WI38 (cell line): ENCODE results near the gene BBIP1.

ENCODE experiments used
- H3K4me3 ChIP-seq: 2 replicates; pipeline ENCODE4 v1.5.1; 2011; ENCODE audit warnings: low read depth, mild to moderate bottlenecking, control low read depth, low read length
- CTCF ChIP-seq: IDR thresholded peaks from 2 replicates; pipeline ENCODE4 v1.5.1; 2012; ENCODE audit warnings: low read depth, mild to moderate bottlenecking, control low read depth, low read length

Gene BBIP1

GRCh38 chr10:110881247-110881646 lies 37.7 kb downstream of the BBIP1 start:
- TF ChIP-seq CTCF = no peak
- H3K4me3 ChIP-seq = no peak overlapping the region

- H3K4me3 ChIP-seq = no peak overlapping the region
- TF ChIP-seq CTCF = no peak
Observed at GRCh38 chr10:110880012-110880411, 39.0 kb downstream of the BBIP1 start.

DNA sequence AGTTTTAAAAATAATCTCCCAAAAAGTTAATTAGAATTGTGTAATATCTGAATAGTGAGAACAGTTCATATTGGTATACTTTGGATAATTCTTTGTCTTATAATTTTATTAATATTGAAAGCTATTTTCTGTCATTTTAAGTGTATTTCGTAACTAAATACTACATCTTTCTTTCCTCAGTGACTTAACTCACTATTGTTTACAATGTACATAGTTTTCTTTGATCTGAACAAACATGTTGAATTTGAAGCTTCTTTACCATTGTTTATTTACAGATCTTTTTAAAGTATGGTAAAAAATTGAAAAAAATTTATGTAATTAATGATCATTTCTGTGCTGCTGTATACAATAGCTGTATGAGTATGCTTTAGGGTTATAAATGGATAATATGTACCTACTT lies 42.2 kb downstream of the BBIP1 start:
- no peak overlapping the region for H3K4me3 ChIP-seq
- TF ChIP-seq CTCF = no peak

DNA sequence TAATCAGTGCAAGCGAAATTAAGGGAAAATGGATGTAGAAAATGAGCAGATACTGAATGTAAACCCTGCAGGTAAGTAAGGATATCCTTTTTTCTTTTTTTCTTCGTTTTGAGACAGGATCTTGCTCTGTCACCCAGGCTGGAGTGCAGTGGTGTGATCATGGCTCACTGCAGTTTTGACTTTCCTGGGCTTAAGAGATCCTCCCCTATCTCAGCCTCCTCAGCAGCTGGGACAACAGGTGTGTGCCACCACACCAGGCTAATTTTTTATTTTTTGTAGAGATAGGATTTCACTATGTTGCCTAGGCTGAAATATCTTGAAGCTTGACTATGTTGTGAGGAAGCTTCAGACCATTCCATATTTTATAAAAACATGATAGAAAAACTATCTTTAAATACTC lies 43.0 kb downstream of the BBIP1 start:
- no peak overlapping the region for H3K4me3 ChIP-seq
- TF ChIP-seq CTCF = no peak

DNA sequence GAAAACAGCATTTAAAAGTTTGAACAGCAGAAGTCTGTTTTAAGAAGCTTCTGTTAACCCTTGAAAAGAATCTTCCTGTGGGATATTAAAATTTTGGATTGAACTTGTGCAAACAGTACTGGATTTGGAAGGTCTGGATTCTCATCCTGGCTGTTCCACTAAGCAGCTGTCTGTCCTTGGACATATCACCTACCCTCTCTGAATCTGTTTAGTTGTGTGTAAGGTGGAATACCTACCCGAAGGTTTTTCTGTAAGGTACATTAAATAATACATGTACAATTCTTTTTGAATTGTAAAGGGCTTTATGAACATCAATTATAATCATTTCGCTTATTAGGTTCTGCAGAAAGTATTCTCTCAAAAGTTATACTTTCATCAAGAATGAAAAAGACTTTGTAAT lies 45.0 kb downstream of the BBIP1 start:
- H3K4me3 ChIP-seq = peak overlapping the region; percentile 85
- TF ChIP-seq CTCF = no peak

DNA sequence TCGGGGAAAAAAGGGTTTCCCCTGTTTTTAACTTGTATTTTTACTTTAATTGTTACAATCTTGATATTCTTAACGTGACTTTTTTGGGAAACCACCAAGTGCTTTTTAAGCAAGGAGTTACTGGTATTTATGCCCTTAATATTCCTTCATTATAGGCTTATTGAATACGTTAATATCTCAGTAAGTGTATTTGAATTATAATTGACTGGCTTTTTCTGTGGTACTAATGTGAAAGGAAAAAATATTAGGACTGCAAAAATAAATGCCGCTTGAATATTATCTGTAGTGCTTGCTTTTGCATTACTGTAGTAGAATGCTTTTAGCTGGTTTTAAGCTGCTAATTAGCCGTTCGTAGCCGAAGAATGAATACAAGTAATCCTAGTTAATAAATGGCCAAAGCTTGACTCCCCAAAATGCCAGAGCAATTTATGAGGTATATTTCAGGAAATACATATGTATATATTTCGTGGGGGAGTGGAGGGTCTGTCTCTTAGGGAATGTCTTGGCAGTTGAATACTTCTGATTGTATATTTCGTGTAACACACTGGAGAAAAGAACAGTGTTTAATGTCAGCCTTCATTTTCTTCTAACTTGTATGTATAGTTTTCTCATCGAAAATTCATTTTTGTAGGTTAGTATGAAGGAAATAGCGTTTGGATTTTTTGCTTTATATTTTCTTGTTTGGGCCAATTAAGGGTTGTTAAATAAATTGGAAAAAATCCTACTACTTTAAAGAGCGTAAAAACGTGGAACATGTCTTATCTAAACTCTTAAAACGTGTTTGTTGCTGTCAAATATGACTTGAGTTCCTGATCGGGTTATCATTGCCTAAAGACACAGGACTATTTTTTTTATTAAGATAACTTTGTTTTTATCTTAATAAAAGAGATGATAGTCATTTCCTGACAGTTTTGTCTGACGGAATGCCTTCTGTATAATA lies 45.7 kb downstream of the BBIP1 start:
- H3K4me3 ChIP-seq = peak overlapping the region; percentile 85
- no peak for TF ChIP-seq CTCF

DNA sequence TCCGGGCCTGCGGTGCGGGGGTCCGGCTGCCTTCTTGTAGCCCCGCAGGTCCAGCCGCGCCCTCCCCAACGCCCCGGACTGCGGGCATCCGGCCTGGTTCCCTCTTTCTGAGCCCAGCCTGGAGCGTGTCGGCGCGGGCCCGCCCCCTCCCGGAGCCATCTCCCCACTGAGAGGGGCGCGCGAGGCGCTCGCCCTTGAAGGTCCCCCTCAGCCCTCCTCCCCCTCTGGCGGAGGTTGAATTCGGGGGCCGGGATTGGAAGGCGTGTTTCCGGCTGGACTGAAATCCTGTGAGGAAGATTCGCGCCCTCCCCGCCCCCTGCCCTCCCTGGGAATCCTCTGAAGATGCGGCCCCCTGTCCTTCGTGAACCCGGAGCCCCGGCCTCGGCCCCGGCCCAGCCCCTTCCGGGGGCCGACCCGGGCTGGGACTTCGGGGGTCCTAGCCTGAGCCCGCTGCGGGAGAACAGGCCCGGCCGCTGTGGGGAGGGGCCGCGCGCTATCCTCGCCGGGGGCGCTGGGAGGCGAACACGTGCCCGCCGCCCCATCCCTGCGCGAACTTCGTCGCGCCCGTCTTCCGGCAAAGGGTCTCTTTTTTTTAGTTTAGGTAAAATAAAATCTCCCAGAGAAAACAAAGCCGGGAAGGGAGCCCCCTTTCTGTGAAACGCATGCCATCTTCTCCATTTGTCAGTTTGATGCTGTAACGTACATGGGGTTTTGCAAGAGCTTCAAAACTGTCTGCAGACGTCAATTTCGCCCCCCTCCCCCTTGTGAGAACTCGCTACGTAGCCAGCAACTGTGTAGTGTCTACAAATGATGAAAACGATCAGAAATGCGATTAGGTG lies 46.6 kb downstream of the BBIP1 start:
- H3K4me3 ChIP-seq = peak overlapping the region; percentile 85
- 0 out of 2 replicates have a peak, but pooled peaks have one; percentile 3 for TF ChIP-seq CTCF
